Caco-2 (cell line): ENCODE results near the gene CHMP6. TPM values are rescaled to one million over a fixed set of nuclear protein-coding genes. Genes with fewer than 3 reads are reported as not detected.

Experiments used
- BruUV-seq: library from RNA; stranded (reverse); fragments of 400-500 nt; replicated peaks from 2 replicates; lab custom pipeline; 2021; lab: Mats Ljungman, UMichigan
- CTCF ChIA-PET: fragments of 300-600 bp; sonication (Branson Sonifier 250); formaldehyde crosslinking; loops from one replicate; lab custom pipeline; 2022; ENCODE audit warnings: antibody characterized with exemption; lab: Charles Lee
- POLR2A ChIA-PET: fragments of 300-600 bp; sonication (Branson Sonifier 250); formaldehyde crosslinking; loops from one replicate; lab custom pipeline; 2022; ENCODE audit warnings: antibody characterized with exemption; lab: Charles Lee
- DNase-seq, 2 experiments: peaks; one replicate each; pipeline versions ENCODE4 v3.0.0 to v3.0.0-alpha.2; 2020 to 2022
- H3K27me3 ChIP-seq: replicated peaks from 2 replicates; pipeline ENCODE4 v1.6.0; 2011; ENCODE audit warnings: low read length; ENCODE audit not compliant: control insufficient read depth, insufficient read depth
- H3K36me3 ChIP-seq: 2 replicates; pipeline ENCODE4 v1.5.1; 2011; ENCODE audit warnings: low read length; ENCODE audit not compliant: control insufficient read depth, insufficient read depth
- H3K4me1 ChIP-seq: fragments of 250-450 bp; sonication (Bioruptor Pico); 2 replicates; pipeline ENCODE4 v1.5.1; 2020; ENCODE audit warnings: mild to moderate bottlenecking
- H3K4me3 ChIP-seq: 2 replicates; pipeline ENCODE4 v1.5.1; 2011; ENCODE audit warnings: low read depth, mild to moderate bottlenecking, control low read depth, low read length
- H3K9me3 ChIP-seq: fragments of 250-450 bp; sonication (Bioruptor Pico); 2 replicates; pipeline ENCODE4 v1.5.1; 2020; ENCODE audit warnings: mild to moderate bottlenecking, moderate library complexity
- H3K27ac Mint-ChIP-seq: one replicate; pipeline ENCODE4 v1.8.0; 2022; ENCODE audit warnings: mixed read lengths; ENCODE audit not compliant: unreplicated experiment
- H3K27me3 Mint-ChIP-seq: one replicate; pipeline ENCODE4 v1.8.0; 2022; ENCODE audit warnings: mixed read lengths; ENCODE audit not compliant: insufficient read depth, unreplicated experiment
- H3K36me3 Mint-ChIP-seq: one replicate; pipeline ENCODE4 v1.8.0; 2022; ENCODE audit warnings: mild to moderate bottlenecking, mixed read lengths; ENCODE audit not compliant: insufficient read depth, unreplicated experiment
- H3K4me1 Mint-ChIP-seq: one replicate; pipeline ENCODE4 v1.8.0; 2022; ENCODE audit warnings: low read depth, mixed read lengths; ENCODE audit not compliant: unreplicated experiment
- H3K4me3 Mint-ChIP-seq: one replicate; pipeline ENCODE4 v1.8.0; 2022; ENCODE audit warnings: mild to moderate bottlenecking, moderate library complexity, mixed read lengths; ENCODE audit not compliant: unreplicated experiment
- H3K9me3 Mint-ChIP-seq: one replicate; pipeline ENCODE4 v1.8.0; 2022; ENCODE audit warnings: mixed read lengths; ENCODE audit not compliant: unreplicated experiment
- CTCF ChIP-seq, 2 experiments: fragments of 200-600 bp in 1 of 2; IDR thresholded peaks; 1 replicate in 1 of 2; 2 replicates in 1 of 2; pipeline versions ENCODE4 v1.5.1 to v1.8.0; 2011 to 2022; ENCODE audit warnings: antibody characterized with exemption in 1 of 2, control low read depth in 1 of 2, inconsistent platforms in 1 of 2, low read depth in 1 of 2, low read length in 1 of 2, mild to moderate bottlenecking in 1 of 2, moderate library complexity in 1 of 2; ENCODE audit not compliant: insufficient read depth in 1 of 2, severe bottlenecking in 1 of 2, unreplicated experiment in 1 of 2
- intact Hi-C: fragments of 100-400 bp; cut with micrococcal nuclease; formaldehyde crosslinking; loops from one replicate; pipeline ENCODE4 v1.10.0; 2022; ENCODE audit not compliant: unreplicated experiment
- total RNA-seq: library from RNA; stranded (reverse); gene quantifications from 2 replicates; pipeline ENCODE4 v1.2.3, GENCODE V29; 2022

The CHMP6 gene
- total RNA-seq, 1 experiment from 2014 or later: 23.2 TPM

DNA sequence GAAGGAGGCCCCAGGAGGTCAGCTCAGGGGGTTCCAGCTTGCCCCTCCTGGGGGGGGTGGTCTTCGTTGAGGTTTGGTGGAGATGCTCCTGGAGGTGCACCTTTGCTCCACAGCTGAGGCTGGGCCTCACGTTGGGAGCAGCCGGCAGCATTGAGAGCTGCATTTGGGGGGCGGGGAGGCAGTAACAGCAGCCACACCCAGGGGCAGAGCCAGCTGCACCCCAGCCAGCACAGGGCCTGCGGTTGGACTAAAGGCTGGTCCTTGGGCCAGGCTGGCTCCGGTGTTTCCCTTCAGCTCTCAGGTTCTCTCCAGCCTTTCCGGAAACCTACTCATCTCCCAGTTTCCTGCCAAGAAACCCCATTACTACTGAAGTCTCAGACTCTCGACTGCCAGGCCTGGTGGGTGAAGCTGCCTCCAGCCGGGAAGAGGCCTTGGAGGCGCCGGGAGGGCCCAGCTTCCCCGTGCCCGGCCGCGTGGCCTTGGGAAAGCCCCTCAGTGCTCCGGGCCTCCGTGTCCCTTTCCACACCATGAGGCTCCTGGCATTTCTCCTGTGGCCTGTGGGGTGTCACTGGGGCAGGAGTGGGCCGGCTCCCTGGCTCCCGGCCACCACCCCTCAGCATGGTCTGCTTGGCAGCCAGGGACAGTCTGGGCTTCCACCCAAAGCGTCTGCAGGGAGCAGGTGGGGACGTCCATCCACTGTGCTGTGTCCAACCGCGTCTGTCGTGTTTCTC, 29.3 kb downstream of the CHMP6 start:
- ChIA-PET POLR2A (no interaction called here), CTCF (interaction anchor here (1.3 kb wide), 1 partner anchor 12 kb away, joined by 4 read pairs; no protein-coding TSS in a partner anchor)
- H3K36me3 Mint-ChIP-seq: no peaks in the 10 kb centered on the region
- no peaks in the 10 kb centered on the region for H3K4me1 ChIP-seq
- DNase-seq: no peak
- TF ChIP-seq CTCF (IDR thresholded peaks at IDR 0.05; ENCODE audit: insufficient read depth in 1 of 2, low read depth in 1 of 2, low read length in 1 of 2, severe bottlenecking in 1 of 2, unreplicated experiment in 1 of 2): no peak
- H3K4me3 Mint-ChIP-seq: no peak overlapping the region
- intact Hi-C loops: loop anchor here (5.0 kb wide), 1 partner anchor 81 kb away; no protein-coding TSS in a partner anchor
- peaks cover 8% of the 10 kb centered on the region for H3K9me3 ChIP-seq
- H3K27me3 ChIP-seq: no peaks in the 10 kb centered on the region
- BruUV-seq: no TSS peak
- no peak overlapping the region for H3K27ac Mint-ChIP-seq
- H3K9me3 Mint-ChIP-seq: peaks cover 1% of the 10 kb centered on the region
- no peaks in the 10 kb centered on the region for H3K27me3 Mint-ChIP-seq
- no peaks in the 10 kb centered on the region for H3K36me3 ChIP-seq
- no peak overlapping the region for H3K4me3 ChIP-seq
- H3K4me1 Mint-ChIP-seq: no peaks in the 10 kb centered on the region

- Histone ChIP-seq H3K9me3 (peaks cover 3% of the 10 kb centered on the region; the same call in 1 of the 2 replicates), H3K27me3 (no peaks in the 10 kb centered on the region), H3K36me3 (no peaks in the 10 kb centered on the region), H3K4me3 (no peak overlapping the region), H3K4me1 (no peaks in the 10 kb centered on the region)
- ChIA-PET CTCF (interaction anchor here (0.6 to 0.7 kb wide), 2 partner anchors 32 to 71 kb away, joined by 3 to 5 read pairs; no protein-coding TSS in a partner anchor), POLR2A (no interaction called here)
- BruUV-seq: no TSS peak
- no peak overlapping the region for H3K27ac Mint-ChIP-seq
- no peaks in the 10 kb centered on the region for H3K36me3 Mint-ChIP-seq
- H3K27me3 Mint-ChIP-seq: no peaks in the 10 kb centered on the region
- DNase-seq: no peak
- intact Hi-C loops: loop anchor here (5.0 kb wide), 1 partner anchor 81 kb away; no protein-coding TSS in a partner anchor
- H3K4me3 Mint-ChIP-seq: no peak overlapping the region
- peaks cover 3% of the 10 kb centered on the region for H3K9me3 Mint-ChIP-seq
- H3K4me1 Mint-ChIP-seq: no peaks in the 10 kb centered on the region
- no peak for TF ChIP-seq CTCF (IDR thresholded peaks at IDR 0.05; ENCODE audit: insufficient read depth in 1 of 2, low read depth in 1 of 2, low read length in 1 of 2, severe bottlenecking in 1 of 2, unreplicated experiment in 1 of 2)
Observed at GRCh38 chr17:81021531-81022343, 30.1 kb downstream of the CHMP6 start.

GRCh38 chr17:81022344-81022676, 30.7 kb downstream of the CHMP6 start:
- ChIA-PET POLR2A (no interaction called here), CTCF (interaction anchor here (0.6 to 0.7 kb wide), 2 partner anchors 33 to 70 kb away, joined by 3 to 5 read pairs; no protein-coding TSS in a partner anchor)
- no peaks in the 10 kb centered on the region for H3K4me1 ChIP-seq
- Mint-ChIP-seq H3K36me3 (no peaks in the 10 kb centered on the region), H3K4me1 (no peaks in the 10 kb centered on the region), H3K9me3 (peaks cover 9% of the 10 kb centered on the region), H3K4me3 (no peak overlapping the region), H3K27me3 (no peaks in the 10 kb centered on the region), H3K27ac (no peak overlapping the region)
- intact Hi-C loops: loop anchor here (5.0 kb wide), 1 partner anchor 80 kb away; no protein-coding TSS in a partner anchor
- no peak for TF ChIP-seq CTCF (IDR thresholded peaks at IDR 0.05; ENCODE audit: insufficient read depth in 1 of 2, low read depth in 1 of 2, low read length in 1 of 2, severe bottlenecking in 1 of 2, unreplicated experiment in 1 of 2)
- no peak for DNase-seq
- H3K4me3 ChIP-seq: no peak overlapping the region
- H3K36me3 ChIP-seq: no peaks in the 10 kb centered on the region
- no peaks in the 10 kb centered on the region for H3K9me3 ChIP-seq
- H3K27me3 ChIP-seq: no peaks in the 10 kb centered on the region
- no TSS peak for BruUV-seq
